ENCODE measurements around the gene PRSS23.
"Not testable (repeated sequence)": the region's sequence is repeated elsewhere in the genome, so short reads cannot be mapped to it uniquely, and the experiment has no call there.

Gene PRSS23

GRCh38 chr11:86816251-86816726 is 15.9 kb downstream of the PRSS23 start:
- peak; percentile 86 for FAIRE-seq

- peak; percentile 98 for FAIRE-seq
Measured at GRCh38 chr11:86818462-86819192, 18.3 kb downstream of the PRSS23 start.

GRCh38 chr11:86824139-86824538 is 23.8 kb downstream of the PRSS23 start:
- FAIRE-seq: not testable (repeated sequence)

- not testable (repeated sequence) for FAIRE-seq
Measured at GRCh38 chr11:86834376-86834775, 34.0 kb downstream of the PRSS23 start.

GRCh38 chr11:86844762-86845508 is 44.6 kb downstream of the PRSS23 start:
- not testable (repeated sequence) for FAIRE-seq

GRCh38 chr11:86848132-86848531 is 47.8 kb downstream of the PRSS23 start:
- FAIRE-seq: no peak

- FAIRE-seq: no peak
Measured at GRCh38 chr11:86849679-86850078, 49.3 kb downstream of the PRSS23 start.

Measured in A204.1 (cell line).